Measurements from ENCODE around the gene RGSL1.

RGSL1 gene

GRCh38 chr1:182575540-182576149 is 125.7 kb downstream of the RGSL1 start:
- Histone ChIP-seq H3K4me1 (ENCODE audit: control insufficient read depth in 5 of 5, insufficient read depth in 5 of 5, low read length in 5 of 5) (peaks cover 0 to 15% (median 10%) of the 10 kb centered on the region in 5 donors), H3K4me3 (ENCODE audit: low read depth in 1 of 5, low read length in 5 of 5) (peak overlapping the region in 1 of 5 donors; percentile 22), H3K27me3 (ENCODE audit: control insufficient read depth in 5 of 5, insufficient read depth in 4 of 5, low read length in 5 of 5) (no peaks in the 10 kb centered on the region), H3K27ac (ENCODE audit: low read depth, low read length) (peak overlapping the region; percentile 55), H3K36me3 (ENCODE audit: control insufficient read depth in 5 of 5, insufficient read depth in 5 of 5, low read length in 5 of 5) (peaks cover 7 to 49% (median 22%) of the 10 kb centered on the region in 5 donors), H3K9me3 (ENCODE audit: control insufficient read depth in 5 of 5, low read length in 5 of 5) (no peaks in the 10 kb centered on the region), H3K9ac (ENCODE audit: low read length in 5 of 5) (peak overlapping the region in 2 of 5 donors; percentile 4 to 20)

DNA sequence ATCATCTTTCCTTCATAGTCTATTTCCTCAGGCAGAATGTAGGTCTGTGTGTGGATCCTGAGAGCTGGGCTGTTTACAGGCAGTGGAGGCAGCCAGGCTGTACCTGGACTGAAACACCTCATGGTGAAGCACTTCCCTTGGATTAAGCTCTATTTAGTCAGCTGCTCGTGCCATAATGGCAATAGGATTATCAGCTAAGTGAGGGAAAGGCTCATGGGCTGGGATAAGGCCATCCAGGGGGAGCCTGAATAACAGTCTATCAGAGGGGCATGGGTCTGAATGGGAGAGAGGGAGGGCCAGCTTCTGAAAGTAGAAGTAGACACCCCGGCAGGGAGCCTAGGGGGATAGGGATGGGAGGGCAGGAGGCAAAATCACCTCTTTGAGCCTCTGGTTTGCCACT is 130.8 kb downstream of the RGSL1 start:
- H3K9ac ChIP-seq (ENCODE audit: low read length in 5 of 5) = no peak overlapping the region
- H3K27me3 ChIP-seq (ENCODE audit: control insufficient read depth in 5 of 5, insufficient read depth in 4 of 5, low read length in 5 of 5) = no peaks in the 10 kb centered on the region
- H3K36me3 ChIP-seq (ENCODE audit: control insufficient read depth in 5 of 5, insufficient read depth in 5 of 5, low read length in 5 of 5) = peaks cover 6 to 54% (median 36%) of the 10 kb centered on the region in 5 donors
- no peaks in the 10 kb centered on the region for H3K9me3 ChIP-seq (ENCODE audit: control insufficient read depth in 5 of 5, low read length in 5 of 5)
- peaks cover 0 to 20% (median 8%) of the 10 kb centered on the region in 5 donors for H3K4me1 ChIP-seq (ENCODE audit: control insufficient read depth in 5 of 5, insufficient read depth in 5 of 5, low read length in 5 of 5)
- H3K27ac ChIP-seq (ENCODE audit: low read depth, low read length) = no peak overlapping the region
- no peak overlapping the region for H3K4me3 ChIP-seq (ENCODE audit: low read depth in 1 of 5, low read length in 5 of 5)

- Histone ChIP-seq H3K27me3 (ENCODE audit: control insufficient read depth in 5 of 5, insufficient read depth in 4 of 5, low read length in 5 of 5) (no peaks in the 10 kb centered on the region), H3K4me1 (ENCODE audit: control insufficient read depth in 5 of 5, insufficient read depth in 5 of 5, low read length in 5 of 5) (peaks cover 3 to 32% (median 18%) of the 10 kb centered on the region in 5 donors), H3K4me3 (ENCODE audit: low read depth in 1 of 5, low read length in 5 of 5) (no peak overlapping the region), H3K9ac (ENCODE audit: low read length in 5 of 5) (no peak overlapping the region), H3K27ac (ENCODE audit: low read depth, low read length) (no peak overlapping the region), H3K9me3 (ENCODE audit: control insufficient read depth in 5 of 5, low read length in 5 of 5) (no peaks in the 10 kb centered on the region), H3K36me3 (ENCODE audit: control insufficient read depth in 5 of 5, insufficient read depth in 5 of 5, low read length in 5 of 5) (peaks cover 4 to 41% (median 27%) of the 10 kb centered on the region in 5 donors)
Measured at GRCh38 chr1:182584746-182585145, 134.8 kb downstream of the RGSL1 start.

DNA sequence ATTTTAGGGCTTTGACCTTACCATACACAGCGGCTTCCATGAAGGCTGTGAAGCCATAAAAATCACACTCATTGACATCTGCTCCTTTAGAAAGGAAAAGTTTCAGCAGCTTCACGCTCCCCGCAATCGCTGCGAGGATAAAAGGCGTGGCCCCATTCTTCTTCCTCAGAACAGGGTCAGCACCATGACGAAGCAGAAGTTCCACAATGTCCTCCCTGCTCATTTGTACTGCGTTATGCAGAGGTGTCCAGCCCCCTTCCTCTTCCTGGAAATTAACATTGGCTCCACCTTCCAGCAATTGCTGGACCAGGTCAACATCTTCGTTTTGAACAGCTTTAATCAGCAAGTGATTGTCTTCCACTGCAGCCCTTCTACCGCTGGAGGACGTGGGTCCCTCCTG is 136.4 kb downstream of the RGSL1 start:
- Histone ChIP-seq H3K9me3 (ENCODE audit: control insufficient read depth in 5 of 5, low read length in 5 of 5) (no peaks in the 10 kb centered on the region), H3K4me1 (ENCODE audit: control insufficient read depth in 5 of 5, insufficient read depth in 5 of 5, low read length in 5 of 5) (peaks cover 3 to 32% (median 18%) of the 10 kb centered on the region in 5 donors), H3K27ac (ENCODE audit: low read depth, low read length) (no peak overlapping the region), H3K9ac (ENCODE audit: low read length in 5 of 5) (no peak overlapping the region), H3K4me3 (ENCODE audit: low read depth in 1 of 5, low read length in 5 of 5) (no peak overlapping the region), H3K36me3 (ENCODE audit: control insufficient read depth in 5 of 5, insufficient read depth in 5 of 5, low read length in 5 of 5) (peaks cover 4 to 24% (median 13%) of the 10 kb centered on the region in 5 donors), H3K27me3 (ENCODE audit: control insufficient read depth in 5 of 5, insufficient read depth in 4 of 5, low read length in 5 of 5) (no peaks in the 10 kb centered on the region)

DNA sequence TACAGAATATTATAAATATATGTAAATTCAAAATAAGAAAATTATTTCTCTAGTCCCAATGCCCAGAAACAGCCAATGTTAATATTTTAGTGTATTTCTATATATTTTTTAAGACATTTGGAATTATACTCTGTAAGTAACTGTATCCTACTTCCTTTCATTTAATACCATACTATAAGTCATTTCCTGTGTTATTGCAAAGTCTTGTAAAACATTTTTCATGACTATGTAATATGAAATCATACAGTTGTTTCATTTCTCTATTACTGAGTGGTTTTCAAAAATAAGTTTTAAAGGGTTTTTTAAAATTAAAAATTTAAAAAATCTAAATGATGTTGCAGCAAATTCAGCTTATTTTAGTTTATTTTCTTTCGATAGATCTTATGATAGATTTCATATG is 137.1 kb downstream of the RGSL1 start:
- Histone ChIP-seq H3K27me3 (ENCODE audit: control insufficient read depth in 5 of 5, insufficient read depth in 4 of 5, low read length in 5 of 5) (no peaks in the 10 kb centered on the region), H3K4me1 (ENCODE audit: control insufficient read depth in 5 of 5, insufficient read depth in 5 of 5, low read length in 5 of 5) (peaks cover 3 to 32% (median 18%) of the 10 kb centered on the region in 5 donors), H3K9me3 (ENCODE audit: control insufficient read depth in 5 of 5, low read length in 5 of 5) (no peaks in the 10 kb centered on the region), H3K36me3 (ENCODE audit: control insufficient read depth in 5 of 5, insufficient read depth in 5 of 5, low read length in 5 of 5) (peaks cover 2 to 18% (median 9%) of the 10 kb centered on the region in 5 donors), H3K27ac (ENCODE audit: low read depth, low read length) (no peak overlapping the region), H3K9ac (ENCODE audit: low read length in 5 of 5) (no peak overlapping the region), H3K4me3 (ENCODE audit: low read depth in 1 of 5, low read length in 5 of 5) (no peak overlapping the region)

DNA sequence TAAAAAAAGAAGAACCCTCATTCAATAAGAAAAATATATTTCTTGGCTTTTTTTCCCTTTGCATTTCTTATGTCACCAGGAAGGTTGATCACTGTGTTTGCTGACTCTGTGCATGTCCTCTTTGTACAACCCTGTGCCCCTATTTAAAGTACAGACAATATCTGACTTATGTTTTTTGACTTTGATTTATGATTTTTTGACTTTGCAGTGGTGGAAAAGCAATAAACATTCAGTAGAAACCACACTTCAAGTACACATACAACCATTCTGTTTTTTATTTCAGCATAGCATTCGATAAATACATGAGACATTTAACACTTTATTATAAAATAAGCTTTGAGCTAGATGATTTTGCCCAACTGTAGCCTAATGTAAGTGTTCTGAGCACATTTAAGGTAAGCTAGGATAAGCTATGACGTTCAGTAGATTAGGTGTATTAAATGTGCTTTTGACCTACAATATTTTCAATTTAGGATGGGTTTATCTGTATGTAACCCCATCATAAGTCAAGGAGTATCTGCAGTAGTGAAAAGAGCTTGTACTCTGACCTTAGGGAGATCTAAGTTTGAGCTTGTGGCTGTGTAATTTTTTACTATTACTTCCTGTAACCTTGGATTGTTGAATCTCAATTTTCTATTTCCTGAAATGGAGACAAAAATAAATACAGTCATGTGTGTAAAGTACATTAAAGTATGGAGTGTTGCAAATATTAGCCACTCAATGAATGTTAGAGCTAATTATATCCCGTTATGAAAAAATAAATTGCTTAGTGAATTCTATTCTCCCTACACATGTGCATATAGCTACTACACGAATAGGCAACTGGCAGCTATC is 137.9 kb downstream of the RGSL1 start:
- peak overlapping the region; percentile 87 to 98 (median 94) for H3K4me3 ChIP-seq (ENCODE audit: low read depth in 1 of 5, low read length in 5 of 5)
- H3K9ac ChIP-seq (ENCODE audit: low read length in 5 of 5) = peak overlapping the region; percentile 74 to 93 (median 85)
- peaks cover 3 to 29% (median 18%) of the 10 kb centered on the region in 5 donors for H3K4me1 ChIP-seq (ENCODE audit: control insufficient read depth in 5 of 5, insufficient read depth in 5 of 5, low read length in 5 of 5)
- H3K27me3 ChIP-seq (ENCODE audit: control insufficient read depth in 5 of 5, insufficient read depth in 4 of 5, low read length in 5 of 5) = no peaks in the 10 kb centered on the region
- H3K27ac ChIP-seq (ENCODE audit: low read depth, low read length) = peak overlapping the region; percentile 69
- peaks cover 0 to 10% (median 4%) of the 10 kb centered on the region in 5 donors for H3K36me3 ChIP-seq (ENCODE audit: control insufficient read depth in 5 of 5, insufficient read depth in 5 of 5, low read length in 5 of 5)
- H3K9me3 ChIP-seq (ENCODE audit: control insufficient read depth in 5 of 5, low read length in 5 of 5) = no peaks in the 10 kb centered on the region

- Histone ChIP-seq H3K9ac (ENCODE audit: low read length in 5 of 5) (peak within 1 kb of the TSS; percentile 74 to 93 (median 85)), H3K27me3 (ENCODE audit: control insufficient read depth in 5 of 5, insufficient read depth in 4 of 5, low read length in 5 of 5) (no peaks in the 10 kb centered on the region), H3K27ac (ENCODE audit: low read depth, low read length) (peak within 1 kb of the TSS; percentile 69), H3K4me1 (ENCODE audit: control insufficient read depth in 5 of 5, insufficient read depth in 5 of 5, low read length in 5 of 5) (peaks cover 3 to 29% (median 18%) of the 10 kb centered on the region in 5 donors), H3K4me3 (ENCODE audit: low read depth in 1 of 5, low read length in 5 of 5) (peak within 1 kb of the TSS; percentile 87 to 98 (median 94)), H3K9me3 (ENCODE audit: control insufficient read depth in 5 of 5, low read length in 5 of 5) (no peaks in the 10 kb centered on the region), H3K36me3 (ENCODE audit: control insufficient read depth in 5 of 5, insufficient read depth in 5 of 5, low read length in 5 of 5) (peaks cover 0 to 3% (median 0%) of the 10 kb centered on the region in 5 donors)
Measured at GRCh38 chr1:182588500-182589396, 138.8 kb downstream of the RGSL1 start, which contains the start of gene RNASEL. Gene RNASEL, minus strand, starts transcription at chr1:182589256. Its CDS starts 2,450 bp downstream, at chr1:182586806.

- Histone ChIP-seq H3K36me3 (ENCODE audit: control insufficient read depth in 5 of 5, insufficient read depth in 5 of 5, low read length in 5 of 5) (peaks cover 0 to 3% (median 0%) of the 10 kb centered on the region in 5 donors), H3K27ac (ENCODE audit: low read depth, low read length) (peak overlapping the region; percentile 69), H3K27me3 (ENCODE audit: control insufficient read depth in 5 of 5, insufficient read depth in 4 of 5, low read length in 5 of 5) (no peaks in the 10 kb centered on the region), H3K9ac (ENCODE audit: low read length in 5 of 5) (no peak overlapping the region), H3K9me3 (ENCODE audit: control insufficient read depth in 5 of 5, low read length in 5 of 5) (no peaks in the 10 kb centered on the region), H3K4me1 (ENCODE audit: control insufficient read depth in 5 of 5, insufficient read depth in 5 of 5, low read length in 5 of 5) (peaks cover 3 to 22% (median 13%) of the 10 kb centered on the region in 5 donors), H3K4me3 (ENCODE audit: low read depth in 1 of 5, low read length in 5 of 5) (peak overlapping the region in 4 of 5 donors; percentile 87 to 98 (median 94))
Measured at GRCh38 chr1:182589520-182589919, 139.6 kb downstream of the RGSL1 start.

- H3K9ac ChIP-seq (ENCODE audit: low read length in 5 of 5) = no peak overlapping the region
- H3K9me3 ChIP-seq (ENCODE audit: control insufficient read depth in 5 of 5, low read length in 5 of 5) = no peaks in the 10 kb centered on the region
- no peak overlapping the region for H3K4me3 ChIP-seq (ENCODE audit: low read depth in 1 of 5, low read length in 5 of 5)
- H3K36me3 ChIP-seq (ENCODE audit: control insufficient read depth in 5 of 5, insufficient read depth in 5 of 5, low read length in 5 of 5) = peaks cover 0 to 3% (median 0%) of the 10 kb centered on the region in 5 donors
- no peaks in the 10 kb centered on the region for H3K27me3 ChIP-seq (ENCODE audit: control insufficient read depth in 5 of 5, insufficient read depth in 4 of 5, low read length in 5 of 5)
- H3K4me1 ChIP-seq (ENCODE audit: control insufficient read depth in 5 of 5, insufficient read depth in 5 of 5, low read length in 5 of 5) = peaks cover 3 to 18% (median 13%) of the 10 kb centered on the region in 5 donors
- no peak overlapping the region for H3K27ac ChIP-seq (ENCODE audit: low read depth, low read length)
Measured at GRCh38 chr1:182589931-182590330, 140.0 kb downstream of the RGSL1 start.
